HEK293 (cell line): ENCODE data around the gene ETS2.

ENCODE experiments used
- HOXA7 ChIP-seq: sonication (generic); formaldehyde crosslinking; IDR thresholded peaks from 2 replicates; pipeline ENCODE4 v1.8.1; 2022; ENCODE audit warnings: missing genetic modification reagents, borderline replicate concordance
- PATZ1 ChIP-seq: fragments of 450-650 bp; formaldehyde crosslinking; IDR thresholded peaks from 2 replicates; pipeline ENCODE4 v1.5.1; 2016; ENCODE audit warnings: missing biosample characterization, missing genetic modification characterization
- PRDM10 ChIP-seq: fragments of 450-650 bp; formaldehyde crosslinking; IDR thresholded peaks from 2 replicates; pipeline ENCODE4 v1.5.1; 2016; ENCODE audit warnings: missing biosample characterization, missing genetic modification characterization
- REPIN1 ChIP-seq: fragments of 450-650 bp; formaldehyde crosslinking; IDR thresholded peaks from 2 replicates; pipeline ENCODE4 v1.5.1; 2017; ENCODE audit warnings: missing biosample characterization, missing genetic modification characterization, low read depth
- ZBTB20 ChIP-seq: fragments of 450-650 bp; formaldehyde crosslinking; IDR thresholded peaks from 2 replicates; pipeline ENCODE4 v1.5.1; 2016; ENCODE audit warnings: missing biosample characterization, missing genetic modification characterization
- ZFHX2 ChIP-seq: fragments of 450-650 bp; formaldehyde crosslinking; conservative IDR thresholded peaks from 2 replicates; pipeline ENCODE4 v1.5.1; 2016; ENCODE audit warnings: missing biosample characterization, missing genetic modification characterization
- ZIC2 ChIP-seq: fragments of 450-650 bp; formaldehyde crosslinking; IDR thresholded peaks from 2 replicates; pipeline ENCODE4 v1.5.1; 2016; ENCODE audit warnings: missing biosample characterization, missing genetic modification characterization
- ZNF404 ChIP-seq: fragments of 450-650 bp; formaldehyde crosslinking; IDR thresholded peaks from 2 replicates; pipeline ENCODE4 v1.5.1; 2017; ENCODE audit warnings: missing biosample characterization, missing genetic modification characterization
- ZNF555 ChIP-seq: fragments of 450-650 bp; formaldehyde crosslinking; conservative IDR thresholded peaks from 2 replicates; pipeline ENCODE4 v1.5.1; 2017; ENCODE audit warnings: missing biosample characterization, mild to moderate bottlenecking, missing genetic modification characterization, inconsistent platforms
- ZNF561 ChIP-seq: fragments of 450-650 bp; IDR thresholded peaks from 2 replicates; pipeline ENCODE4 v1.5.1; 2018; ENCODE audit warnings: missing biosample characterization, missing genetic modification characterization, borderline replicate concordance
- ZNF585B ChIP-seq: fragments of 450-650 bp; formaldehyde crosslinking; IDR thresholded peaks from 2 replicates; pipeline ENCODE4 v1.5.1; 2016; ENCODE audit warnings: missing biosample characterization, missing genetic modification characterization
- ZNF629 ChIP-seq: fragments of 450-650 bp; formaldehyde crosslinking; IDR thresholded peaks from 2 replicates; pipeline ENCODE4 v1.5.1; 2017; ENCODE audit warnings: missing biosample characterization, missing genetic modification characterization
- ZNF658 ChIP-seq: fragments of 450-650 bp; formaldehyde crosslinking; IDR thresholded peaks from 2 replicates; pipeline ENCODE4; 2016; ENCODE audit warnings: missing biosample characterization, missing genetic modification characterization
- ZSCAN16 ChIP-seq: fragments of 450-650 bp; formaldehyde crosslinking; IDR thresholded peaks from 2 replicates; pipeline ENCODE4 v1.5.1; 2016; ENCODE audit warnings: missing biosample characterization, missing genetic modification characterization
- TF ChIP-seq, protein P1 (sequence below): fragments of 450-650 bp; formaldehyde crosslinking; optimal IDR thresholded peaks from 2 replicates; pipeline ENCODE3; 2016; ENCODE audit warnings: missing biosample characterization, mild to moderate bottlenecking, missing genetic modification characterization
- TF ChIP-seq, protein P2 (sequence below): fragments of 450-650 bp; formaldehyde crosslinking; IDR thresholded peaks from 2 replicates; pipeline ENCODE4 v1.5.1; 2016; ENCODE audit warnings: missing biosample characterization, missing genetic modification characterization
- TF ChIP-seq, protein P3 (sequence below): fragments of 450-650 bp; formaldehyde crosslinking; conservative IDR thresholded peaks from 2 replicates; pipeline ENCODE4 v1.5.1; 2016; ENCODE audit warnings: low read depth, missing biosample characterization, missing genetic modification characterization

ETS2 gene

DNA sequence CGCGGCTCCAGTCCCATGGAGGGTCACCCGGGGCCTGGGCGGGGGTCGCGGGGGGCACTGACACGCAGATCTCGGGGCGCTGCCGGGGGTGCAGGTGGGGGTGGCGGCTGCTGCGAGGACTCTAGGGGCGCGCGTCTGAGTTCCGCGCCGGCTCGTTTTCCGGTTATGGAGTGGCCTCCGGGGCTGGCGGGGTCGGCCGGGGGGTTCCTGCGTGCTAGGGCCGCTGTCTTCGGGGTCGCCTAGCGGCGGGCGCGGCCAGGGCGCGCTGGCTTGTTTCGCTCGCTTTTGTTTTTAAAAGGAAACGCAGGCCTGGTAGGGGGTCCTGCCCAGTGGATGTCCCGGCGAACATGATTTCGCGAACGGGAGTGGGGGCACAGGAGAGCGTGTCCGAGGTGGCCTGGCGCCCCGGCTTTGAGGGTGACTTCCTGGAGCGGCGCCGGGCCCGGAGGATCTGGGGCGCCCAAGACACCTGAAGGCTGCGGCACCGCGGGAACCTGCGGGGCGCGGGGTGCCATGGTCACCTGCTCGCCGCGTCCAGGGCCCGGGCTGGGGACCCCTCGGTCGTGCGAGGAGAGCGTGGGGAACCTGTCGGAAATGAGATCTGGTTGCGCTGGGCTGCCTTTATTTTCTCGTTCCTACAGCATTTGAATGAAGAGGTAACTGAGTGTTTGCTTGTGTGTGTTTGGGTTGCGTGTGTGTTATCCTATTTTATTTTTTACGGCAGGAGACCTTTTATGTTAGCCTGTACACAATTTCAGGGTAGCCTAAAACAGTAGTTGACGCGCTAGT, 618 bp downstream of the ETS2 start (continued):
- TF ChIP-seq HOXA7 (CRISPR knock-in tag) (no peak), ZNF629 (tag by site-specific recombination) (no peak), ZBTB20 (tag by site-specific recombination) (peak; percentile 76; the same call in 1 of the 2 replicates), ZIC2 (tag by site-specific recombination) (peak; percentile 62), REPIN1 (no peak), ZNF658 (no peak), ZNF555 (tag by site-specific recombination) (no peak), ZFHX2 (tag by site-specific recombination) (no peak), ZNF585B (tag by site-specific recombination) (no peak), ZNF404 (tag by site-specific recombination) (no peak), PATZ1 (tag by site-specific recombination) (peak; percentile 59), PRDM10 (tag by site-specific recombination) (no peak), ZNF561 (tag by site-specific recombination) (no peak), ZSCAN16 (no peak)
- TF ChIP-seq, protein P1, sequence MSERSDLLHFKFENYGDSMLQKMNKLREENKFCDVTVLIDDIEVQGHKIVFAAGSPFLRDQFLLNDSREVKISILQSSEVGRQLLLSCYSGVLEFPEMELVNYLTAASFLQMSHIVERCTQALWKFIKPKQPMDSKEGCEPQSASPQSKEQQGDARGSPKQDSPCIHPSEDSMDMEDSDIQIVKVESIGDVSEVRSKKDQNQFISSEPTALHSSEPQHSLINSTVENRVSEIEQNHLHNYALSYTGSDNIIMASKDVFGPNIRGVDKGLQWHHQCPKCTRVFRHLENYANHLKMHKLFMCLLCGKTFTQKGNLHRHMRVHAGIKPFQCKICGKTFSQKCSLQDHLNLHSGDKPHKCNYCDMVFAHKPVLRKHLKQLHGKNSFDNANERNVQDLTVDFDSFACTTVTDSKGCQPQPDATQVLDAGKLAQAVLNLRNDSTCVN (tag by site-specific recombination) = peak; percentile 63
- TF ChIP-seq, protein P2, sequence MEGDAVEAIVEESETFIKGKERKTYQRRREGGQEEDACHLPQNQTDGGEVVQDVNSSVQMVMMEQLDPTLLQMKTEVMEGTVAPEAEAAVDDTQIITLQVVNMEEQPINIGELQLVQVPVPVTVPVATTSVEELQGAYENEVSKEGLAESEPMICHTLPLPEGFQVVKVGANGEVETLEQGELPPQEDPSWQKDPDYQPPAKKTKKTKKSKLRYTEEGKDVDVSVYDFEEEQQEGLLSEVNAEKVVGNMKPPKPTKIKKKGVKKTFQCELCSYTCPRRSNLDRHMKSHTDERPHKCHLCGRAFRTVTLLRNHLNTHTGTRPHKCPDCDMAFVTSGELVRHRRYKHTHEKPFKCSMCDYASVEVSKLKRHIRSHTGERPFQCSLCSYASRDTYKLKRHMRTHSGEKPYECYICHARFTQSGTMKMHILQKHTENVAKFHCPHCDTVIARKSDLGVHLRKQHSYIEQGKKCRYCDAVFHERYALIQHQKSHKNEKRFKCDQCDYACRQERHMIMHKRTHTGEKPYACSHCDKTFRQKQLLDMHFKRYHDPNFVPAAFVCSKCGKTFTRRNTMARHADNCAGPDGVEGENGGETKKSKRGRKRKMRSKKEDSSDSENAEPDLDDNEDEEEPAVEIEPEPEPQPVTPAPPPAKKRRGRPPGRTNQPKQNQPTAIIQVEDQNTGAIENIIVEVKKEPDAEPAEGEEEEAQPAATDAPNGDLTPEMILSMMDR (tag by site-specific recombination) = peak; percentile 26; the same call in 1 of the 2 replicates
- TF ChIP-seq, protein P3, sequence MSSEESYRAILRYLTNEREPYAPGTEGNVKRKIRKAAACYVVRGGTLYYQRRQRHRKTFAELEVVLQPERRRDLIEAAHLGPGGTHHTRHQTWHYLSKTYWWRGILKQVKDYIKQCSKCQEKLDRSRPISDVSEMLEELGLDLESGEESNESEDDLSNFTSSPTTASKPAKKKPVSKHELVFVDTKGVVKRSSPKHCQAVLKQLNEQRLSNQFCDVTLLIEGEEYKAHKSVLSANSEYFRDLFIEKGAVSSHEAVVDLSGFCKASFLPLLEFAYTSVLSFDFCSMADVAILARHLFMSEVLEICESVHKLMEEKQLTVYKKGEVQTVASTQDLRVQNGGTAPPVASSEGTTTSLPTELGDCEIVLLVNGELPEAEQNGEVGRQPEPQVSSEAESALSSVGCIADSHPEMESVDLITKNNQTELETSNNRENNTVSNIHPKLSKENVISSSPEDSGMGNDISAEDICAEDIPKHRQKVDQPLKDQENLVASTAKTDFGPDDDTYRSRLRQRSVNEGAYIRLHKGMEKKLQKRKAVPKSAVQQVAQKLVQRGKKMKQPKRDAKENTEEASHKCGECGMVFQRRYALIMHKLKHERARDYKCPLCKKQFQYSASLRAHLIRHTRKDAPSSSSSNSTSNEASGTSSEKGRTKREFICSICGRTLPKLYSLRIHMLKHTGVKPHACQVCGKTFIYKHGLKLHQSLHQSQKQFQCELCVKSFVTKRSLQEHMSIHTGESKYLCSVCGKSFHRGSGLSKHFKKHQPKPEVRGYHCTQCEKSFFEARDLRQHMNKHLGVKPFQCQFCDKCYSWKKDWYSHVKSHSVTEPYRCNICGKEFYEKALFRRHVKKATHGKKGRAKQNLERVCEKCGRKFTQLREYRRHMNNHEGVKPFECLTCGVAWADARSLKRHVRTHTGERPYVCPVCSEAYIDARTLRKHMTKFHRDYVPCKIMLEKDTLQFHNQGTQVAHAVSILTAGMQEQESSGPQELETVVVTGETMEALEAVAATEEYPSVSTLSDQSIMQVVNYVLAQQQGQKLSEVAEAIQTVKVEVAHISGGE (tag by site-specific recombination) = peak; percentile 27
